BJ (cell line): Measurements from ENCODE around the gene ATOH8. TPM values are rescaled to one million over a fixed set of nuclear protein-coding genes. Genes with fewer than 3 reads are reported as not detected.

ENCODE experiments used
- CTCF ChIA-PET: fragments of 350-600 bp; formaldehyde crosslinking; extraction: SDS; loops from one replicate; lab custom pipeline; 2021; ENCODE audit warnings: antibody characterized with exemption, inconsistent platforms; lab: Yijun Ruan, JAX
- POLR2A ChIA-PET: fragments of 300-600 bp; sonication (Branson Sonifier 250); formaldehyde crosslinking; extraction: SDS; loops from one replicate; lab custom pipeline; 2021; ENCODE audit warnings: antibody characterized with exemption; lab: Charles Lee
- DNase-seq: peaks from one replicate; pipeline ENCODE4 v3.0.0-alpha.2; 2011; ENCODE audit warnings: low read depth
- H3K27me3 ChIP-seq: 2 replicates; pipeline ENCODE4 v1.6.0; 2011; ENCODE audit warnings: low read length; ENCODE audit not compliant: control insufficient read depth, insufficient read depth
- H3K36me3 ChIP-seq: 2 replicates; pipeline ENCODE4 v1.5.1; 2011; ENCODE audit warnings: low read length; ENCODE audit not compliant: control insufficient read depth, insufficient read depth
- H3K4me3 ChIP-seq: 2 replicates; pipeline ENCODE4 v1.5.1; 2011; ENCODE audit warnings: low read depth, mild to moderate bottlenecking, control low read depth, low read length
- polyA plus RNA-seq: library from polyadenylated mRNA; depleted of rRNA; stranded (reverse); fragments of >200 nt; gene quantifications from 2 replicates; pipeline ENCODE4 v1.2.3, GENCODE V29; 2011
- TF ChIP-seq, protein P1 (sequence below): IDR thresholded peaks from 2 replicates; pipeline ENCODE4 v1.5.1; 2011; ENCODE audit warnings: low read depth, mild to moderate bottlenecking, control low read depth, inconsistent platforms, low read length, moderate library complexity; ENCODE audit not compliant: insufficient read depth

Gene ATOH8
- polyA plus RNA-seq, 1 experiment = 19.5 TPM

DNA sequence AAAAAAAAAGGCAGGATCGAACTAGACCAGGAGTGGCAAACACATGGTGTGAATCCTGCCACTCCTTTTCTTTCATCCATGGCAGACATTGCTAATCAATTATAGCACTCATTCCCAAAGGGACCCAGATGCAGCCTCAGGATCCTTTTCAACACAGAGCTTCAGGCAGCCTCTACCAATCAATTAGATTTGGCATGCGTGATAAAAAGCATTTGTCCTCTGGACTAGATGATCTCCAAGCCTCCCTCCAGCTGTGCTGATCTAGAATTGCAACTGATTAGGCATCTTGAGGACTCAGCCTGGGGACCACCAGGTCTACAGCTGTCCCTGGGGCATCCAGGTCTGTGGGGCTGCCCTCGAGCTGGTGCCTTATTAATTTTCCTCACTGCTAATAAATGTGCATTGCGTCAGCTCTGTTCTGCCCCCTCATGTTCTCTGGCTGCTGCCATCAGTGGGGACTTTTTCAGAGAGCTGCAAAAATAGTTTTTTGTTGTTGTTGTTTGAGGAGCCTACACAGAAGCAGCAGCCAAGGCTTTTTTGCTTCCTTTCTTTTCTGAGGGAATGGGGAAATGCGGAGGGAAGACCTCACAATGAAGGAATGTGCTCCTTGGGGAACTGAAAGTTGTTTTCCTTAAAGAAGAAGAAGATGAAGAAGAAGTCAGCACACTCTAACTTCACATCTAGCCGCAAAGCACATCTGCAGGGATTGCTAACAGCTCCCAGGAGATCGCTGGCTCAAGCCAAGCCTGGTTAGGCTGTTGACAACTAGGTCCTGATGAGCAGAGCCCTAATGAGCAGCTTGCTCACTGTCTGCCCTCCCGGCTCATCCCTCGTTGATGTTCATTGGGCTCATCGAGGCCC, 8.8 kb upstream of the ATOH8 start:
- TF ChIP-seq, protein P1, sequence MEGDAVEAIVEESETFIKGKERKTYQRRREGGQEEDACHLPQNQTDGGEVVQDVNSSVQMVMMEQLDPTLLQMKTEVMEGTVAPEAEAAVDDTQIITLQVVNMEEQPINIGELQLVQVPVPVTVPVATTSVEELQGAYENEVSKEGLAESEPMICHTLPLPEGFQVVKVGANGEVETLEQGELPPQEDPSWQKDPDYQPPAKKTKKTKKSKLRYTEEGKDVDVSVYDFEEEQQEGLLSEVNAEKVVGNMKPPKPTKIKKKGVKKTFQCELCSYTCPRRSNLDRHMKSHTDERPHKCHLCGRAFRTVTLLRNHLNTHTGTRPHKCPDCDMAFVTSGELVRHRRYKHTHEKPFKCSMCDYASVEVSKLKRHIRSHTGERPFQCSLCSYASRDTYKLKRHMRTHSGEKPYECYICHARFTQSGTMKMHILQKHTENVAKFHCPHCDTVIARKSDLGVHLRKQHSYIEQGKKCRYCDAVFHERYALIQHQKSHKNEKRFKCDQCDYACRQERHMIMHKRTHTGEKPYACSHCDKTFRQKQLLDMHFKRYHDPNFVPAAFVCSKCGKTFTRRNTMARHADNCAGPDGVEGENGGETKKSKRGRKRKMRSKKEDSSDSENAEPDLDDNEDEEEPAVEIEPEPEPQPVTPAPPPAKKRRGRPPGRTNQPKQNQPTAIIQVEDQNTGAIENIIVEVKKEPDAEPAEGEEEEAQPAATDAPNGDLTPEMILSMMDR = no peak
- DNase-seq = no peak
- H3K36me3 ChIP-seq = no peaks in the 10 kb centered on the region
- ChIA-PET POLR2A (interaction anchor here (0.7 to 1.6 kb wide), 3 partner anchors 8 to 27 kb away, joined by 4 to 12 read pairs (median 6); no protein-coding TSS in a partner anchor), CTCF (interaction anchor here (1.0 to 10.9 kb wide), 12 partner anchors 9 to 108 kb away, joined by 3 to 245 read pairs (median 4); partner anchors contain the start of gene ATOH8)
- no peaks in the 10 kb centered on the region for H3K27me3 ChIP-seq
- no peak overlapping the region for H3K4me3 ChIP-seq

- ChIA-PET POLR2A (interaction anchor here (0.5 to 1.6 kb wide), 3 partner anchors 8 to 27 kb away, joined by 4 to 6 read pairs (median 4); partner anchors contain the start of gene ATOH8), CTCF (interaction anchor here (1.0 to 10.9 kb wide), 11 partner anchors 8 to 109 kb away, joined by 3 to 245 read pairs (median 4); partner anchors contain the start of gene ATOH8)
- Histone ChIP-seq H3K36me3 (no peaks in the 10 kb centered on the region), H3K4me3 (no peak overlapping the region), H3K27me3 (no peaks in the 10 kb centered on the region)
- DNase-seq = no peak
- TF ChIP-seq, protein P1 = no peak
Observed at GRCh38 chr2:85745619-85746018, 8.2 kb upstream of the ATOH8 start.

GRCh38 chr2:85746321-85747004, 7.3 kb upstream of the ATOH8 start:
- Histone ChIP-seq H3K4me3 (no peak overlapping the region), H3K36me3 (no peaks in the 10 kb centered on the region), H3K27me3 (no peaks in the 10 kb centered on the region)
- no peak for DNase-seq
- ChIA-PET CTCF (interaction anchor here (1.1 to 10.9 kb wide), 6 partner anchors 17 to 81 kb away, joined by 3 to 245 read pairs (median 12); no protein-coding TSS in a partner anchor), POLR2A (interaction anchor here (1.1 kb wide), 1 partner anchor 26 kb away, joined by 6 read pairs; no protein-coding TSS in a partner anchor)
- TF ChIP-seq, protein P1 = no peak

- H3K4me3 ChIP-seq = no peak overlapping the region
- no peaks in the 10 kb centered on the region for H3K36me3 ChIP-seq
- TF ChIP-seq, protein P1 = no peak
- ChIA-PET CTCF (interaction anchor here (1.1 to 10.9 kb wide), 3 partner anchors 18 to 61 kb away, joined by 3 to 245 read pairs (median 10); no protein-coding TSS in a partner anchor), POLR2A (no interaction called here)
- DNase-seq = no peak
- no peaks in the 10 kb centered on the region for H3K27me3 ChIP-seq
Observed at GRCh38 chr2:85747441-85747840, 6.3 kb upstream of the ATOH8 start.
